Ascending aorta (tissue), 2 donors: ENCODE measurements around the gene ILF3. TPM values are rescaled to one million over a fixed set of nuclear protein-coding genes. Genes with fewer than 3 reads are reported as not detected.

Experiments
- DNase-seq, 2 donors: peaks; one replicate each; pipeline ENCODE4 v3.0.0-alpha.2; 2019; ENCODE audit warnings: low spot score in 2 of 2
- H3K27ac ChIP-seq, 2 donors: fragments of 200-600 bp; sonication (generic); one replicate each; pipeline ENCODE4 v1.5.1; 2016 to 2017; ENCODE audit warnings: mild to moderate bottlenecking in 1 of 2
- H3K27me3 ChIP-seq: fragments of 200-600 bp; sonication (generic); one replicate; pipeline ENCODE4 v1.5.1; 2017
- H3K36me3 ChIP-seq, 2 donors: fragments of 200-600 bp; sonication (generic); one replicate each; pipeline ENCODE4 v1.5.1; 2016
- H3K4me1 ChIP-seq, 2 donors: fragments of 200-600 bp; sonication (generic); one replicate each; pipeline ENCODE4 v1.5.1; 2016 to 2017; ENCODE audit warnings: mild to moderate bottlenecking in 1 of 2
- H3K4me3 ChIP-seq, 2 donors: fragments of 200-600 bp; sonication (generic); one replicate each; pipeline ENCODE4 v1.5.1; 2016 to 2017; ENCODE audit warnings: mild to moderate bottlenecking in 1 of 2
- H3K9me3 ChIP-seq, 2 donors: fragments of 200-600 bp; sonication (generic); one replicate each; pipeline ENCODE4 v1.5.1; 2016
- CTCF ChIP-seq, 3 experiments: fragments of 200-600 bp in 2 of 3; fragments of 450-650 bp in 1 of 3; sonication (generic) in 2 of 3; IDR thresholded peaks; one replicate each; pipeline ENCODE4 v1.5.1; 2016 to 2019; ENCODE audit warnings: antibody characterized with exemption in 3 of 3, mild to moderate bottlenecking in 1 of 3, moderate library complexity in 1 of 3
- intact Hi-C: fragments of 100-400 bp; cut with DNase I; formaldehyde crosslinking; loops from one replicate; pipeline ENCODE4 v1.15.1; 2023
- total RNA-seq: library from RNA; depleted of rRNA; stranded (reverse); fragments of >200 nt; gene quantifications from one replicate; pipeline ENCODE4 v1.1.0, GENCODE V29; 2016

Gene ILF3
- total RNA-seq, 1 donor from 2014 or later: 168 TPM

- Histone ChIP-seq H3K27me3 (no peaks in the 10 kb centered on the region), H3K27ac (no peak overlapping the region), H3K36me3 (peaks cover 83 to 88% of the 10 kb centered on the region in 2 donors), H3K4me1 (no peaks in the 10 kb centered on the region), H3K4me3 (no peak overlapping the region), H3K9me3 (no peaks in the 10 kb centered on the region)
- no peak for TF ChIP-seq CTCF (IDR thresholded peaks at IDR 0.05)
- no peak for DNase-seq
- intact Hi-C loops: no loop called here
These were observed 25.6 kb downstream of the ILF3 start for GRCh38 chr19:10679743-10680142.

- H3K27ac ChIP-seq: no peak overlapping the region
- H3K4me1 ChIP-seq: no peaks in the 10 kb centered on the region
- H3K9me3 ChIP-seq: no peaks in the 10 kb centered on the region
- no peak for DNase-seq
- H3K27me3 ChIP-seq: no peaks in the 10 kb centered on the region
- H3K36me3 ChIP-seq: peaks cover 87 to 93% of the 10 kb centered on the region in 2 donors
- H3K4me3 ChIP-seq: no peak overlapping the region
- TF ChIP-seq CTCF (IDR thresholded peaks at IDR 0.05): no peak
- intact Hi-C loops: no loop called here
These were observed 26.5 kb downstream of the ILF3 start for GRCh38 chr19:10680545-10681135.

GRCh38 chr19:10681658-10682057, 27.5 kb downstream of the ILF3 start:
- Histone ChIP-seq H3K27ac (no peak overlapping the region), H3K4me3 (no peak overlapping the region), H3K4me1 (no peaks in the 10 kb centered on the region), H3K36me3 (peaks cover 96 to 99% of the 10 kb centered on the region in 2 donors), H3K27me3 (no peaks in the 10 kb centered on the region), H3K9me3 (no peaks in the 10 kb centered on the region)
- intact Hi-C loops: no loop called here
- TF ChIP-seq CTCF (IDR thresholded peaks at IDR 0.05): no peak
- no peak for DNase-seq

GRCh38 chr19:10682397-10683063, 28.4 kb downstream of the ILF3 start:
- H3K36me3 ChIP-seq: peaks cover 96 to 100% of the 10 kb centered on the region in 2 donors
- intact Hi-C loops: no loop called here

GRCh38 chr19:10683064-10683426, 28.9 kb downstream of the ILF3 start:
- DNase-seq: no peak
- Histone ChIP-seq H3K4me1 (no peaks in the 10 kb centered on the region), H3K36me3 (peaks cover 96 to 100% of the 10 kb centered on the region in 2 donors), H3K9me3 (no peaks in the 10 kb centered on the region), H3K27me3 (no peaks in the 10 kb centered on the region), H3K27ac (no peak overlapping the region), H3K4me3 (no peak overlapping the region)
- intact Hi-C loops: no loop called here
- TF ChIP-seq CTCF (IDR thresholded peaks at IDR 0.05): no peak

More at GRCh38 chr19:10682397-10683063, 28.4 kb downstream of the ILF3 start:
- Histone ChIP-seq H3K4me3 (no peak overlapping the region), H3K27ac (no peak overlapping the region), H3K4me1 (no peaks in the 10 kb centered on the region), H3K9me3 (no peaks in the 10 kb centered on the region), H3K27me3 (no peaks in the 10 kb centered on the region)
- TF ChIP-seq CTCF (IDR thresholded peaks at IDR 0.05): no peak
- DNase-seq: no peak
